HepG2 (cell line): ENCODE measurements around the gene NLE1. TPM values are rescaled to one million over a fixed set of nuclear protein-coding genes. Genes with fewer than 3 reads are reported as not detected.
A peak's percentile ranks its signal among the peaks of the same experiment; 100 is the strongest.

ENCODE experiments used
- ARID4A ChIP-seq: sonication (generic); formaldehyde crosslinking; IDR thresholded peaks from 2 replicates; pipeline ENCODE4 v1.5.0; 2020; ENCODE audit warnings: mild to moderate bottlenecking, missing genetic modification reagents, borderline replicate concordance
- ATRX ChIP-seq: sonication (generic); formaldehyde crosslinking; IDR thresholded peaks from 2 replicates; pipeline ENCODE4 v1.4.0; 2020; ENCODE audit warnings: missing genetic modification reagents, borderline replicate concordance
- CCAR2 ChIP-seq: fragments of 200-400 bp; formaldehyde crosslinking; optimal IDR thresholded peaks from 2 replicates; pipeline ENCODE3; 2018; ENCODE audit warnings: low read depth, mild to moderate bottlenecking, low read length, moderate library complexity
- HES4 ChIP-seq: sonication (generic); formaldehyde crosslinking; IDR thresholded peaks from 2 replicates; pipeline ENCODE4 v1.9.0; 2021; ENCODE audit warnings: mild to moderate bottlenecking, missing genetic modification reagents, borderline replicate concordance
- HMG20A ChIP-seq: IDR thresholded peaks from 2 replicates; pipeline ENCODE4 v1.6.1; 2016; ENCODE audit warnings: borderline replicate concordance
- IRF2 ChIP-seq: IDR thresholded peaks from 2 replicates; pipeline ENCODE4 v1.6.1; 2018; ENCODE audit warnings: missing genetic modification reagents, missing compliant biosample characterization
- JUND ChIP-seq: sonication (generic); formaldehyde crosslinking; IDR thresholded peaks from 2 replicates; pipeline ENCODE4 v1.8.0; 2022; ENCODE audit warnings: mild to moderate bottlenecking, missing genetic modification reagents
- NRL ChIP-seq: sonication (generic); formaldehyde crosslinking; IDR thresholded peaks from 2 replicates; pipeline ENCODE4 v1.5.0; 2020; ENCODE audit warnings: missing genetic modification reagents, mild to moderate bottlenecking, moderate library complexity, borderline replicate concordance
- PHB2 ChIP-seq: fragments of 450-650 bp; IDR thresholded peaks from 2 replicates; pipeline ENCODE4 v1.6.1; 2018; ENCODE audit not compliant: partially characterized antibody
- RELA ChIP-seq: sonication (generic); formaldehyde crosslinking; IDR thresholded peaks from 2 replicates; pipeline ENCODE4 v1.4.0; 2020; ENCODE audit warnings: missing genetic modification reagents
- SRF ChIP-seq: IDR thresholded peaks from 2 replicates; pipeline ENCODE4 v1.6.1; 2011; ENCODE audit warnings: mild to moderate bottlenecking, low read depth, low read length, moderate library complexity
- ZFP41 ChIP-seq: sonication (generic); formaldehyde crosslinking; IDR thresholded peaks from 2 replicates; pipeline ENCODE4 v1.4.0; 2020; ENCODE audit warnings: mild to moderate bottlenecking, missing genetic modification reagents, borderline replicate concordance
- ZNF18 ChIP-seq: sonication (generic); formaldehyde crosslinking; IDR thresholded peaks from 2 replicates; pipeline ENCODE4 v1.8.0; 2022; ENCODE audit warnings: mild to moderate bottlenecking, missing genetic modification reagents; ENCODE audit not compliant: insufficient replicate concordance
- ZNF768 ChIP-seq: sonication (generic); formaldehyde crosslinking; IDR thresholded peaks from 2 replicates; pipeline ENCODE4 v1.4.0; 2020; ENCODE audit warnings: missing genetic modification reagents
- ZSCAN25 ChIP-seq: sonication (generic); formaldehyde crosslinking; IDR thresholded peaks from 2 replicates; pipeline ENCODE4 v1.8.0; 2022; ENCODE audit warnings: mild to moderate bottlenecking, missing genetic modification reagents
- polyA plus RNA-seq, 8 experiments: library from polyadenylated mRNA; depleted of rRNA in 3 of 8; stranded (reverse) in 7 of 8; unstranded in 1 of 8; fragments of >200 nt; fragmentation: Illumina TruSeq in 4 of 8; extraction: Trizol in 4 of 8; gene quantifications; 2 replicates each; pipeline versions ENCODE4 v1.2.1 to v1.2.3, GENCODE V29; 2011 to 2016; ENCODE audit warnings: low read depth in 4 of 8, missing spikeins in 1 of 8, mixed read lengths in 1 of 8; ENCODE audit not compliant: insufficient read depth in 1 of 8
- total RNA-seq, 5 experiments: library from RNA; depleted of rRNA; stranded (reverse); fragments of >200 nt; fragmentation: Illumina TruSeq; extraction: Trizol; gene quantifications; 2 replicates each; pipeline ENCODE4 v1.2.3, GENCODE V29; 2016; ENCODE audit warnings: low read depth in 1 of 5
- TF ChIP-seq, protein P1 (sequence below): sonication (generic); formaldehyde crosslinking; IDR thresholded peaks from 2 replicates; pipeline ENCODE4 v1.4.0; 2020; ENCODE audit warnings: missing genetic modification reagents
- TF ChIP-seq, protein P2 (sequence below): sonication (generic); formaldehyde crosslinking; IDR thresholded peaks from 2 replicates; pipeline ENCODE4 v1.4.0; 2020; ENCODE audit warnings: missing genetic modification reagents
- TF ChIP-seq, protein P3 (sequence below): sonication (generic); formaldehyde crosslinking; IDR thresholded peaks from 2 replicates; pipeline ENCODE4 v1.8.0; 2022; ENCODE audit warnings: missing genetic modification reagents, low read depth, mild to moderate bottlenecking, borderline replicate concordance

NLE1 gene
- total and polyA plus RNA-seq, 2 of the 13 experiments (the other 11 are each of a cell fraction or from before 2014, with no cell fraction given): 20.3 to 34.5 TPM

GRCh38 chr17:35141681-35142466, at the start of gene NLE1 (continued):
- TF ChIP-seq, protein P1, sequence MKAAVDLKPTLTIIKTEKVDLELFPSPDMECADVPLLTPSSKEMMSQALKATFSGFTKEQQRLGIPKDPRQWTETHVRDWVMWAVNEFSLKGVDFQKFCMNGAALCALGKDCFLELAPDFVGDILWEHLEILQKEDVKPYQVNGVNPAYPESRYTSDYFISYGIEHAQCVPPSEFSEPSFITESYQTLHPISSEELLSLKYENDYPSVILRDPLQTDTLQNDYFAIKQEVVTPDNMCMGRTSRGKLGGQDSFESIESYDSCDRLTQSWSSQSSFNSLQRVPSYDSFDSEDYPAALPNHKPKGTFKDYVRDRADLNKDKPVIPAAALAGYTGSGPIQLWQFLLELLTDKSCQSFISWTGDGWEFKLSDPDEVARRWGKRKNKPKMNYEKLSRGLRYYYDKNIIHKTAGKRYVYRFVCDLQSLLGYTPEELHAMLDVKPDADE: no peak
- TF ChIP-seq JUND (CRISPR knock-in tag) (peak; percentile 19; the same call in 1 of the 2 replicates), PHB2 (no peak), RELA (peak; percentile 72; the same call in 1 of the 2 replicates), SRF (peak; percentile 10; the same call in 1 of the 2 replicates), HES4 (CRISPR knock-in tag) (peak; percentile 69; the same call in 1 of the 2 replicates), ZNF768 (CRISPR knock-in tag) (peak; percentile 78), ATRX (CRISPR knock-in tag) (no peak), ZNF18 (CRISPR knock-in tag) (peak; percentile 39), ZFP41 (CRISPR knock-in tag) (0 out of 2 replicates have a peak, but pooled peaks have one; percentile 80), ARID4A (CRISPR knock-in tag) (peak; percentile 98), NRL (CRISPR knock-in tag) (peak; percentile 79), HMG20A (0 out of 2 replicates have a peak, but pooled peaks have one; percentile 22), CCAR2 (no peak), ZSCAN25 (CRISPR knock-in tag) (peak; percentile 65; the same call in 1 of the 2 replicates), IRF2 (CRISPR knock-in tag) (peak; percentile 91; the same call in 1 of the 2 replicates)
- TF ChIP-seq, protein P2, sequence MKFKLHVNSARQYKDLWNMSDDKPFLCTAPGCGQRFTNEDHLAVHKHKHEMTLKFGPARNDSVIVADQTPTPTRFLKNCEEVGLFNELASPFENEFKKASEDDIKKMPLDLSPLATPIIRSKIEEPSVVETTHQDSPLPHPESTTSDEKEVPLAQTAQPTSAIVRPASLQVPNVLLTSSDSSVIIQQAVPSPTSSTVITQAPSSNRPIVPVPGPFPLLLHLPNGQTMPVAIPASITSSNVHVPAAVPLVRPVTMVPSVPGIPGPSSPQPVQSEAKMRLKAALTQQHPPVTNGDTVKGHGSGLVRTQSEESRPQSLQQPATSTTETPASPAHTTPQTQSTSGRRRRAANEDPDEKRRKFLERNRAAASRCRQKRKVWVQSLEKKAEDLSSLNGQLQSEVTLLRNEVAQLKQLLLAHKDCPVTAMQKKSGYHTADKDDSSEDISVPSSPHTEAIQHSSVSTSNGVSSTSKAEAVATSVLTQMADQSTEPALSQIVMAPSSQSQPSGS (CRISPR knock-in tag): peak; percentile 85; the same call in 1 of the 2 replicates
- TF ChIP-seq, protein P3, sequence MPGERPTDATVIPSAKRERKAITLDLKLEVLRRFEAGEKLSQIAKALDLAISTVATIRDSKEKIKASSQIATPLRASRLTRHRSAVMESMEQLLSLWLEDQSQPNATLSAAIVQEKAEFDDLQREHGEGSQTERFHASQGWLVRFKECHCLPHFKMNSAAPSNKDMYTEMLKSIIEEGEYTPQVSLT (CRISPR knock-in tag): no peak
